ENCODE measurements around the gene CYP20A1.
"Not testable (repeated sequence)": the region's sequence is repeated elsewhere in the genome, so short reads cannot be mapped to it uniquely, and the experiment has no call there.

The CYP20A1 gene

DNA sequence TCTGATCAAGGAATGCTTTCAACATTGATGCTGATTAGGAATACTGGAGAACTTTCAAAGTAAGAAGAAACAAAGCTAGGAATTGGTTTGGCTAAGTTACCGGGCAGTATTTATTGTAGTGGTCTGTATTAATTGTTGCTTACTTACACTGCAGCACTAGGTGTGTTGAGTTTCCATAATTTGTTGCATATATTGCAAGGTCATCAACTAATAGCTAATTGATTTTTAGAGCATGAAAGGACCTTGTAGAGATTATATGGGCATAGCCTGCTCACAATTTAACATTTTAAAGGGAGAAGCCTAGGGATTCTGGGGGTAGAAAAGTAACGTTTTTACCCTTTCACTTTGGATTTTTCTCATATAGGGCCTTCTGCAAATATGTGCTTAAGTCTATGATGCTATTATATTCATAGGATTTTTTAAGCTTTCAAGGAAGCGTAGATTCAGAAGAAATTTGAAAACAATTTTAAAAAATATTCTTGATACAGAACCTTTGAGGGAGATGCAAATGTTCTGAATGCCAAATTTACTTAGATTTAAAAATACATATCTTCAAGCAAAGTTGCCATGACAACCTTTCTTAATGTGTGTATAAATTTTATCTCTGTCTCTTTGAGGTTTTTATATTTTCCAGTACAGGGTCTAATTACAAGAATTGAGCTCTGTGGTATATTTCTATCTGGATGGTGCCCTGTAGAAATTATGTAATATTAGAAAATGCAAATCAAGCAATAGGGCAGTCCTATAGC is 72.0 kb downstream of the CYP20A1 start:
- DNase-seq (ENCODE audit: low spot score in 2 of 2) (no peak), ATAC-seq (replicated peaks; ENCODE audit: extremely low read depth, poor library complexity, severe bottlenecking) (no peak)
- Mint-ChIP-seq H3K4me3 (no peak overlapping the region), H3K9me3 (peaks cover 7% of the 10 kb centered on the region), H3K27ac (ENCODE audit: low read depth) (no peak overlapping the region), H3K27me3 (no peaks in the 10 kb centered on the region), H3K4me1 (peaks cover 12% of the 10 kb centered on the region), H3K36me3 (ENCODE audit: insufficient read depth) (peaks cover 6% of the 10 kb centered on the region)

- Mint-ChIP-seq H3K4me3 (no peak overlapping the region), H3K9me3 (no peaks in the 10 kb centered on the region), H3K36me3 (ENCODE audit: insufficient read depth) (peaks cover 3% of the 10 kb centered on the region), H3K27me3 (no peaks in the 10 kb centered on the region), H3K4me1 (peaks cover 25% of the 10 kb centered on the region), H3K27ac (ENCODE audit: low read depth) (no peak overlapping the region)
- DNase-seq (ENCODE audit: low spot score in 2 of 2): no peak
- no peak for ATAC-seq (replicated peaks; ENCODE audit: extremely low read depth, poor library complexity, severe bottlenecking)
Observed at GRCh38 chr2:203326356-203326755, 87.5 kb downstream of the CYP20A1 start.

DNA sequence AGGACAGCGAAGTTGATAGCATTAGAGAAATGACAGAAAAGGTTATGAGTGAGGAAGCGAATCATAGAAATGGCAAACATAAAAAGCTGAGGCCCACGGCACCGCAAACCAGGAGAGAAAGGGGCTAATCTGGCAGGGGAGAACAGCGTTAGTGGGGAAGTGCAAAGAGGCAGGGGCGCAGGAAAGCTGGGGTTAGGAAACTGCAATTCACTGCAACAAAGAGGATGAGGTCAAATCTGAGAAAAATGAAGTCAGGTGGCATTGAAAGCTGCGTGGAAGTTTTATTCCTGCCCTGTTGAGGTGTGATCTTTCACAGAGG is 88.7 kb downstream of the CYP20A1 start:
- H3K4me1 Mint-ChIP-seq: peaks cover 25% of the 10 kb centered on the region
- DNase-seq (ENCODE audit: low spot score in 2 of 2) (no peak), ATAC-seq (replicated peaks; ENCODE audit: extremely low read depth, poor library complexity, severe bottlenecking) (no peak)
- no peaks in the 10 kb centered on the region for H3K27me3 Mint-ChIP-seq
- peaks cover 3% of the 10 kb centered on the region for H3K36me3 Mint-ChIP-seq (ENCODE audit: insufficient read depth)
- peak overlapping the region; percentile 87 for H3K27ac Mint-ChIP-seq (ENCODE audit: low read depth)
- peak overlapping the region; percentile 81 for H3K4me3 Mint-ChIP-seq
- H3K9me3 Mint-ChIP-seq: no peaks in the 10 kb centered on the region

- DNase-seq (ENCODE audit: low spot score in 2 of 2): peak; percentile 13 to 15
- H3K4me1 Mint-ChIP-seq: peaks cover 25% of the 10 kb centered on the region
- peak within 1 kb of the TSS; percentile 87 for H3K27ac Mint-ChIP-seq (ENCODE audit: low read depth)
- H3K27me3 Mint-ChIP-seq: no peaks in the 10 kb centered on the region
- no peaks in the 10 kb centered on the region for H3K9me3 Mint-ChIP-seq
- ATAC-seq (replicated peaks; ENCODE audit: extremely low read depth, poor library complexity, severe bottlenecking): peak; percentile 68
- H3K4me3 Mint-ChIP-seq: peak within 1 kb of the TSS; percentile 81
- H3K36me3 Mint-ChIP-seq (ENCODE audit: insufficient read depth): peaks cover 3% of the 10 kb centered on the region
Observed at GRCh38 chr2:203327901-203328759, 89.3 kb downstream of the CYP20A1 start, which contains the start of gene ABI2. TSS of gene ABI2 (plus strand) at chr2:203328394. CDS start at chr2:203328515, 121 bp downstream.

DNA sequence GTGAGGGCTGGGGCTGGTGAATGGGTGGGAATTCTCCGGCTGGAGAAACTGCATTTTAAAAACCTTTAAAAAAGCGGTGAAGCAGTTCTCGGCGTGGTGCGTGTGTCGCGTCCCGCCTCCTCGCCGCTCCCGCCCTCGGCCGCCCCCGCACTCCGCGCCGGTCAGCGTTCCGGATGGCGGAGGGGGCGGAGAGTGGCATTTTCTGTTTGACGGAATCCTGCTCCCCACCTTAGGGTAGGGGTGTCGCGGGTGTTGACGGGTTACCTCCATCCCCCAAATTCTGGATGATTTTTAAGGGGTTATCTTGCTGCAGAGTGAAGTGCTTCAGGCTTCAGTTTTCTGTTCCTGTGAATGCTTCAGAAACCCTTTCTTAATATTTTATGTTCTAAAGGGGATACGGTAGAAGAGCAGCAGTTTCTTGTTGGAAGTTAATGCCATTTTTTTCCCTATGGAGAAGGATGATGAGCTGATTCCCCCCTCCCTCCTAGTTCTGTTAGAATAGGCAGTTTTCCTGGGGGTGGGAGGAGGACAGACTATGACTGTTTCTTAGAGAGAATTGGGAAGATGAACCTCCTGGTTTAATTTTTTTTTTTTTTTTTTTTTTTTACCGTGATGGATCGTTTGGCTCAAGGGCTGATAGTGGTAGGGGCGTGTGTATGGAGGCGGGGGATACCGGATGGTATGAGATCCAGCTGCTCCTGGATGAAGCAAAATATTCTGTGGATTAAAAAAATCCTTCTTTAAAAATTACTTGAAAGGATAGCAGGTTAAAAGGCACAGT is 90.1 kb downstream of the CYP20A1 start:
- peak; percentile 31 for ATAC-seq (replicated peaks; ENCODE audit: extremely low read depth, poor library complexity, severe bottlenecking)
- Mint-ChIP-seq H3K4me1 (peaks cover 25% of the 10 kb centered on the region), H3K9me3 (no peaks in the 10 kb centered on the region), H3K36me3 (ENCODE audit: insufficient read depth) (peaks cover 3% of the 10 kb centered on the region), H3K27me3 (no peaks in the 10 kb centered on the region), H3K4me3 (peak overlapping the region; percentile 81), H3K27ac (ENCODE audit: low read depth) (peak overlapping the region; percentile 87)
- no peak for DNase-seq (ENCODE audit: low spot score in 2 of 2)

- Mint-ChIP-seq H3K36me3 (ENCODE audit: insufficient read depth) (peaks cover 5% of the 10 kb centered on the region), H3K9me3 (no peaks in the 10 kb centered on the region), H3K27me3 (no peaks in the 10 kb centered on the region), H3K4me1 (peaks cover 25% of the 10 kb centered on the region), H3K27ac (ENCODE audit: low read depth) (no peak overlapping the region), H3K4me3 (no peak overlapping the region)
- ATAC-seq (replicated peaks; ENCODE audit: extremely low read depth, poor library complexity, severe bottlenecking): no peak
- no peak for DNase-seq (ENCODE audit: low spot score in 2 of 2)
Observed at GRCh38 chr2:203330434-203330833, 91.6 kb downstream of the CYP20A1 start.

- Mint-ChIP-seq H3K4me3 (no peak overlapping the region), H3K36me3 (ENCODE audit: insufficient read depth) (peaks cover 8% of the 10 kb centered on the region), H3K27me3 (no peaks in the 10 kb centered on the region), H3K27ac (ENCODE audit: low read depth) (no peak overlapping the region), H3K9me3 (no peaks in the 10 kb centered on the region), H3K4me1 (peaks cover 27% of the 10 kb centered on the region)
- DNase-seq (ENCODE audit: low spot score in 2 of 2) (no peak), ATAC-seq (replicated peaks; ENCODE audit: extremely low read depth, poor library complexity, severe bottlenecking) (no peak)
Observed at GRCh38 chr2:203338322-203338721, 99.5 kb downstream of the CYP20A1 start.

DNA sequence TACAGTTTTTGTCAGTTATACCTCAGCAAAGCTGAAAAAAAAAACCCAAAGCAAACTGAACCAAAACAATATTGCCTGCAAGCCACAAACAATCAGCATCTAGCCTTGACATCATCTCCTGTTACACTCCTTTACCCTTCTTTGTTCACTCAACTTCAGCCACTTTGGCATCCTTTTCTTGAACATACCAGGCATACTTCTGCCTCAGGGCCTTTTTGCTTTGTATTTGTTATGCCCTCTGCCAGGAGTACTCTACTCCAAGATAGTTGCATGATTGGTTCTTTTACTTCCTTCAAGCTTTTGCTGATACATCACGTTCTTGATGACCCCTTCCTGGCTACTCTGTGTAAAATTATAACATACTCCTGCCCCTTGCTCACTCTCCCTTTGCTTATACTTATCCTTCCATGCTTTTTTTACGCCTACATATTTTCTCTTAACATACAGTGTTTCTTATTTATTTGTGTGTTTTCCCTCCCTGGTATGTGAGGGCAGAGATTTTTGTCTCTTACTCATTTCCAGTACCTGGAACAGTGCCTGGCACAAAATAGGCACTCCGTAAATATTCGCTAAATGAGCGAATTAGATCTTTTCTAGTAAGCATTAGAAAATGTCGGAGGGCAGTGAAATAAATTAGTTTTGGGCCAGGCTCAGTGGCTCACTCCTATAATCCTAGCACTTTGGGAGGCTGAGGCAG is 102.1 kb downstream of the CYP20A1 start:
- H3K27me3 Mint-ChIP-seq: no peaks in the 10 kb centered on the region
- DNase-seq (ENCODE audit: low spot score in 2 of 2) (no peak), ATAC-seq (replicated peaks; ENCODE audit: extremely low read depth, poor library complexity, severe bottlenecking) (no peak)
- H3K36me3 Mint-ChIP-seq (ENCODE audit: insufficient read depth): peaks cover 7% of the 10 kb centered on the region
- no peak overlapping the region for H3K27ac Mint-ChIP-seq (ENCODE audit: low read depth)
- H3K9me3 Mint-ChIP-seq: no peaks in the 10 kb centered on the region
- H3K4me1 Mint-ChIP-seq: peaks cover 27% of the 10 kb centered on the region
- no peak overlapping the region for H3K4me3 Mint-ChIP-seq

DNA sequence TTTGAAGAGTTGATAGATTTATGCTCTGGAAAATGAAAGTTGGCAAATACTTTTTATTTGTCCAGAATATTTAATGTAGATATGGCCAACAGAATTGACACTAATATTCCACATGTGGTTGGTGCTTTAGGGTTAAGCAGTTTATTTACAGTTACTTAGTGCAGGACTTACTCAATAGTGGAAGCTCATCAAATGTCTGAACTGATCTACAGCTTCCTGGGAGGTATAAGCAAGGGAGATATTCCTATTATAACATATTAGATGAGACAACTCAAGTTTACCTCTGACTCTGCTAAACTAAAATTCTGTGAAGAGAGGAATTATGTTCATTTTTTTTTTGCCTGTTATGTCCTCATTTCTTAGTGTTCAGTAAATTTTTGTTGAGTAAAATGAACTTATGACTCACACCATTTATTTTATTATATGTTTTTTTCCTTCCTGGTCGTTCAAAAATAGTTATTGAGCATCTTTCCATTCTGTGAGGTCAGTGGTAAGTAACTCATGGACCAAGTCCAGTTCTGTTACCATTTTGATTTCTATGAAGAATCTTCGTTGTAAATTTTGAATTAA is 103.0 kb downstream of the CYP20A1 start:
- H3K4me3 Mint-ChIP-seq: no peak overlapping the region
- no peak for ATAC-seq (replicated peaks; ENCODE audit: extremely low read depth, poor library complexity, severe bottlenecking)
- H3K9me3 Mint-ChIP-seq: no peaks in the 10 kb centered on the region
- no peak overlapping the region for H3K27ac Mint-ChIP-seq (ENCODE audit: low read depth)
- peaks cover 18% of the 10 kb centered on the region for H3K4me1 Mint-ChIP-seq
- no peaks in the 10 kb centered on the region for H3K27me3 Mint-ChIP-seq
- DNase-seq (ENCODE audit: low spot score in 2 of 2): no peak
- H3K36me3 Mint-ChIP-seq (ENCODE audit: insufficient read depth): peaks cover 7% of the 10 kb centered on the region

GRCh38 chr2:203342374-203342773 is 103.6 kb downstream of the CYP20A1 start:
- not testable (repeated sequence) for DNase-seq (ENCODE audit: low spot score in 2 of 2); H3K9me3 Mint-ChIP-seq; H3K36me3 Mint-ChIP-seq (ENCODE audit: insufficient read depth); H3K4me3 Mint-ChIP-seq; H3K27ac Mint-ChIP-seq (ENCODE audit: low read depth); H3K27me3 Mint-ChIP-seq; ATAC-seq (replicated peaks; ENCODE audit: extremely low read depth, poor library complexity, severe bottlenecking)
- H3K4me1 Mint-ChIP-seq: peaks cover 14% of the 10 kb centered on the region

DNA sequence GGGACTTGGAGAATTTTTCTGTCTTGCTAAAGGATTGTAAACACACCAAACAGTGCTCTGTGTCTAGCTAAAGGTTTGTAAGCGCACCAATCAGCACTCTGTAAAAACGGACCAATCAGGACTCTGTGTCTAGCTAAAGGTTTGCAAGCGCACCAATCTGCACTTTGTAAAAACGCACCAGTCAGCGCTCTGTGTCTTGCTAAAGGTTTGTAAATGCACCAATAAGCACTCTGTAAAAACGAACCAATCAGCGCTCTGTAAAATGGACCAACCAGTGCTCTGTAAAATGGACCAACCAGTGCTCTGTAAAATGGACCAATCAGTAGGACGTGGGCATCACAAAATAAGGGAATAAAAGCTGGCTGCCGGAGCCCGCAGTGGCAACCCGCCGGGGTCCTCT is 105.8 kb downstream of the CYP20A1 start:
- ATAC-seq (replicated peaks; ENCODE audit: extremely low read depth, poor library complexity, severe bottlenecking) (no peak), DNase-seq (ENCODE audit: low spot score in 2 of 2) (no peak)
- Mint-ChIP-seq H3K4me1 (no peaks in the 10 kb centered on the region), H3K4me3 (no peak overlapping the region), H3K27ac (ENCODE audit: low read depth) (no peak overlapping the region), H3K27me3 (no peaks in the 10 kb centered on the region), H3K36me3 (ENCODE audit: insufficient read depth) (peaks cover 3% of the 10 kb centered on the region), H3K9me3 (no peaks in the 10 kb centered on the region)

GRCh38 chr2:203346612-203347011 is 107.8 kb downstream of the CYP20A1 start:
- ATAC-seq (replicated peaks; ENCODE audit: extremely low read depth, poor library complexity, severe bottlenecking) (no peak), DNase-seq (ENCODE audit: low spot score in 2 of 2) (no peak)
- Mint-ChIP-seq H3K4me3 (no peak overlapping the region), H3K27me3 (no peaks in the 10 kb centered on the region), H3K27ac (ENCODE audit: low read depth) (no peak overlapping the region), H3K36me3 (ENCODE audit: insufficient read depth) (peaks cover 2% of the 10 kb centered on the region), H3K9me3 (no peaks in the 10 kb centered on the region), H3K4me1 (no peaks in the 10 kb centered on the region)

All from central memory CD8-positive, alpha-beta T cell (primary cell).